K562 treated with DMSO at 1 percent for 24 hours (cell line): ENCODE measurements around the gene SMIM12. TPM values are rescaled to one million over a fixed set of nuclear protein-coding genes. Genes with fewer than 3 reads are reported as not detected.

Source experiments
- total RNA-seq: library from RNA; unstranded; fragments of 300-600 nt; gene quantifications from 2 replicates; pipeline ENCODE4 v1.2.3, GENCODE V29; 2022; ENCODE audit warnings: low read depth; ENCODE audit not compliant: insufficient read depth

SMIM12 gene, protein sequence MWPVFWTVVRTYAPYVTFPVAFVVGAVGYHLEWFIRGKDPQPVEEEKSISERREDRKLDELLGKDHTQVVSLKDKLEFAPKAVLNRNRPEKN
- 46.5 and 49.0 TPM in 2 replicates for total RNA-seq

DNA sequence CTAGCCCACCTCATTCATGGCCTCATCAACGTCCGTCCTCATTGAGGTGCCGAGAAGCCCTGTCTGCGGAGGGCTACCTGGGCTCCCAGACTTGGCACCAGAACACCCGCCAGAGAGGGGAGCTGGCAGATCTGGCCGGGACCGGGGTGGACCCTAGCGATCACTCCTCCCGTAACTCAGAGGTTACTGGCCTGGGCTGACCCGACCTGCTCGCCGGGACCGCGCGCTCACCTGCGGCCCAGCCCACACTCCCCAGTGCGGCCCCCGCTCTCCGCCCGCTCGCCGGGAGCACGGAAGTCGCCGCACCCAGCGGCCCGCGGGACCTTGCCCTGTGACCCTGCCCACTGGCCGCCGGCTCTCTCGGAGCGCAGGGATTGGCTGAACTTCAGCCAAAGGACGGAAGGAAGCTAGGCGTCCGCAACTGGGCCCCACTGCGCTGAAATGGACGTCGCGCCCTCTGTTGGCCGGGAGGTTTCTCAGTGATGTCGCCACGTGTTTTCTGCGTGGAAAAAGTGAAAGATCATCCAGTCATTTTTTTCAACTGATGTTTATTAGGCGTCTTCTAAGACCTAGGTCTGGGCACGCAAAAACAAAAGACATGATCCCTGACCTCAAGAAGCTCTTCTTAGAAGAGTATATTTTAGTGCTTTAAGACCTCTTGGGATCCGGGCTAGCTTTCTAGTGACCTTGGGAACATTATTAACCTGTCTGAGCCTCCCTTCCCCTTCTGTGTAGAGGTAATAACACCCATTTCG, at the start of gene SMIM12:
TSS of gene SMIM12 (minus strand) at position 304 of the 755 bp plus-strand sequence. CDS start 3,772 bp downstream, outside the sequence.

Other genes starting within 250 kb of the SMIM12 start
- gene GJB5, start 104.7 kb downstream of the SMIM12 start, total RNA-seq = not detected in 2 replicates
- not detected in 2 replicates for gene GJB4, start 100.0 kb downstream of the SMIM12 start, total RNA-seq
- not detected in 2 replicates for gene GJB3, start 78.5 kb downstream of the SMIM12 start, total RNA-seq
- gene GJA4, start 66.8 kb downstream of the SMIM12 start, total RNA-seq = not detected in 2 replicates
- gene DLGAP3, start 69.9 kb upstream of the SMIM12 start, total RNA-seq = 0.09 TPM in 1 of 2 replicates, not detected in the other
- 25.5 and 29.4 TPM in 2 replicates for gene TMEM35B, start 125.6 kb upstream of the SMIM12 start, total RNA-seq
- 4.4 and 6.2 TPM in 2 replicates for gene ZMYM6, start 172.2 kb upstream of the SMIM12 start, total RNA-seq
- 4.9 and 8.0 TPM in 2 replicates for gene ZMYM1, start 219.6 kb upstream of the SMIM12 start, total RNA-seq